Karpas-422 (cell line): Measurements from ENCODE around the gene FAM83G. TPM values are rescaled to one million over a fixed set of nuclear protein-coding genes. Genes with fewer than 3 reads are reported as not detected.
"Not testable (repeated sequence)": the region's sequence is repeated elsewhere in the genome, so short reads cannot be mapped to it uniquely, and the experiment has no call there.

ENCODE experiments used
- DNase-seq: peaks from one replicate; pipeline ENCODE4 v3.0.0-alpha.2; 2015
- H2AFZ ChIP-seq: fragments of 200-600 bp; sonication (generic); 2 replicates; pipeline ENCODE4 v1.6.1; 2014; ENCODE audit warnings: antibody characterized with exemption, low read length, mixed read lengths
- H3K27ac ChIP-seq: fragments of 200-600 bp; sonication (generic); 2 replicates; pipeline ENCODE4 v1.5.1; 2014; ENCODE audit warnings: mild to moderate bottlenecking, low read length, moderate library complexity
- H3K27me3 ChIP-seq: fragments of 200-600 bp; sonication (generic); 2 replicates; pipeline ENCODE4 v1.6.1; 2014; ENCODE audit warnings: low read length, mixed read lengths
- H3K36me3 ChIP-seq: fragments of 200-600 bp; sonication (generic); 2 replicates; pipeline ENCODE4 v1.6.1; 2014; ENCODE audit warnings: low read length, mixed read lengths; ENCODE audit not compliant: insufficient read depth
- H3K4me1 ChIP-seq: fragments of 200-600 bp; sonication (generic); 2 replicates; pipeline ENCODE4 v1.6.1; 2014; ENCODE audit warnings: mild to moderate bottlenecking, low read length, mixed read lengths
- H3K4me2 ChIP-seq: fragments of 200-600 bp; sonication (generic); 2 replicates; pipeline ENCODE4 v1.6.1; 2014; ENCODE audit warnings: low read length, low read depth, mild to moderate bottlenecking; ENCODE audit not compliant: poor library complexity, severe bottlenecking
- H3K4me3 ChIP-seq: fragments of 200-600 bp; sonication (generic); 2 replicates; pipeline ENCODE4 v1.5.1; 2014; ENCODE audit warnings: mild to moderate bottlenecking, antibody characterized with exemption, low read length, mixed read lengths
- H3K79me2 ChIP-seq: fragments of 200-600 bp; sonication (generic); 2 replicates; pipeline ENCODE4 v1.6.1; 2014; ENCODE audit warnings: mild to moderate bottlenecking, low read length, mixed read lengths
- H3K9ac ChIP-seq: fragments of 200-600 bp; sonication (generic); 2 replicates; pipeline ENCODE4 v1.6.0; 2014; ENCODE audit warnings: low read length
- H3K9me2 ChIP-seq: fragments of 200-600 bp; sonication (generic), shearing (Covaris generic); replicated peaks from 2 replicates; pipeline ENCODE4 v1.6.0; 2014; ENCODE audit warnings: mild to moderate bottlenecking, low read length, moderate library complexity; ENCODE audit not compliant: insufficient read depth
- H3K9me3 ChIP-seq: fragments of 300-700, 200-600 bp; sonication (generic); 2 replicates; pipeline ENCODE4 v1.6.1; 2014; ENCODE audit warnings: low read length, mixed read lengths
- H4K20me1 ChIP-seq: fragments of 200-600 bp; sonication (generic); 2 replicates; pipeline ENCODE4 v1.6.1; 2014; ENCODE audit warnings: mild to moderate bottlenecking, antibody characterized with exemption, low read length, low read depth; ENCODE audit not compliant: insufficient read depth
- total RNA-seq: library from RNA; depleted of rRNA; stranded (reverse); fragments of >200 nt; shearing (Covaris generic); gene quantifications from 2 replicates; pipeline ENCODE4 v1.2.3, GENCODE V29; 2014; ENCODE audit warnings: low replicate concordance

FAM83G gene
- total RNA-seq, 1 experiment from 2014 or later: 9.2 TPM

GRCh38 chr17:18932360-18933055, 72.1 kb downstream of the FAM83G start:
- Histone ChIP-seq H3K9ac (no peak overlapping the region), H3K27me3 (no peaks in the 10 kb centered on the region), H3K79me2 (no peaks in the 10 kb centered on the region), H3K4me2 (no peak overlapping the region), H3K27ac (no peak overlapping the region), H3K4me1 (no peaks in the 10 kb centered on the region), H2AFZ (no peak overlapping the region), H3K36me3 (peaks cover 29% of the 10 kb centered on the region), H3K9me2 (no peaks in the 10 kb centered on the region), H4K20me1 (0 out of 2 replicates have a peak, but pooled peaks cover 3% of the 10 kb centered on the region), H3K9me3 (no peaks in the 10 kb centered on the region), H3K4me3 (no peak overlapping the region)
- no peak for DNase-seq

GRCh38 chr17:18928628-18929125, 75.9 kb downstream of the FAM83G start:
- Histone ChIP-seq H3K9me3 (no peaks in the 10 kb centered on the region), H3K9me2 (no peaks in the 10 kb centered on the region), H3K79me2 (peaks cover 8% of the 10 kb centered on the region), H3K9ac (no peak overlapping the region), H2AFZ (no peak overlapping the region), H3K4me2 (no peak overlapping the region), H4K20me1 (0 out of 2 replicates have a peak, but pooled peaks cover 3% of the 10 kb centered on the region), H3K27ac (no peak overlapping the region), H3K4me3 (no peak overlapping the region), H3K36me3 (peaks cover 49% of the 10 kb centered on the region), H3K4me1 (no peaks in the 10 kb centered on the region), H3K27me3 (no peaks in the 10 kb centered on the region)
- DNase-seq: no peak

GRCh38 chr17:18925187-18925586, 79.4 kb downstream of the FAM83G start:
- no peaks in the 10 kb centered on the region for H3K9me3 ChIP-seq
- H3K9ac ChIP-seq: no peak overlapping the region
- H3K4me1 ChIP-seq: peaks cover 30% of the 10 kb centered on the region
- H3K27me3 ChIP-seq: no peaks in the 10 kb centered on the region
- no peak overlapping the region for H3K4me3 ChIP-seq
- H2AFZ ChIP-seq: no peak overlapping the region
- no peaks in the 10 kb centered on the region for H4K20me1 ChIP-seq
- H3K79me2 ChIP-seq: peaks cover 35% of the 10 kb centered on the region
- H3K9me2 ChIP-seq: no peaks in the 10 kb centered on the region
- peaks cover 43% of the 10 kb centered on the region for H3K36me3 ChIP-seq
- no peak overlapping the region for H3K4me2 ChIP-seq
- DNase-seq: no peak
- H3K27ac ChIP-seq: no peak overlapping the region

- not testable (repeated sequence) for H3K27me3 ChIP-seq, H4K20me1 ChIP-seq, H3K9me2 ChIP-seq, H3K9ac ChIP-seq, H3K9me3 ChIP-seq, H2AFZ ChIP-seq, H3K4me3 ChIP-seq
- peak; percentile 64 for DNase-seq
- H3K79me2 ChIP-seq: peaks cover 58% of the 10 kb centered on the region
- peak overlapping the region; percentile 71 for H3K4me2 ChIP-seq
- peak overlapping the region; percentile 95 for H3K27ac ChIP-seq
- H3K36me3 ChIP-seq: peaks cover 37% of the 10 kb centered on the region
- H3K4me1 ChIP-seq: peaks cover 53% of the 10 kb centered on the region
Observed at GRCh38 chr17:18922596-18922995, 82.0 kb downstream of the FAM83G start.

GRCh38 chr17:18921912-18922451, 82.6 kb downstream of the FAM83G start:
- Histone ChIP-seq H3K9me2 (no peaks in the 10 kb centered on the region), H3K36me3 (peaks cover 31% of the 10 kb centered on the region), H3K27ac (peak overlapping the region; percentile 95), H3K27me3 (no peaks in the 10 kb centered on the region), H3K9ac (peak overlapping the region; percentile 62), H3K4me3 (peak overlapping the region; percentile 46), H3K79me2 (peaks cover 59% of the 10 kb centered on the region), H3K4me1 (peaks cover 58% of the 10 kb centered on the region), H4K20me1 (no peaks in the 10 kb centered on the region), H3K9me3 (no peaks in the 10 kb centered on the region), H3K4me2 (peak overlapping the region; percentile 71), H2AFZ (no peak overlapping the region)
- peak; percentile 72 for DNase-seq

- Histone ChIP-seq H3K79me2 (peaks cover 59% of the 10 kb centered on the region), H3K9ac (peak overlapping the region; percentile 62), H4K20me1 (no peaks in the 10 kb centered on the region), H3K9me3 (no peaks in the 10 kb centered on the region), H3K9me2 (no peaks in the 10 kb centered on the region), H3K4me1 (peaks cover 63% of the 10 kb centered on the region), H3K27me3 (no peaks in the 10 kb centered on the region), H3K4me2 (peak overlapping the region; percentile 71), H2AFZ (no peak overlapping the region), H3K4me3 (peak overlapping the region; percentile 46), H3K27ac (peak overlapping the region; percentile 95), H3K36me3 (peaks cover 31% of the 10 kb centered on the region)
- DNase-seq: no peak
Observed at GRCh38 chr17:18921485-18921884, 83.1 kb downstream of the FAM83G start.

- H3K4me2 ChIP-seq: peak overlapping the region; percentile 71
- H3K9me3 ChIP-seq: no peaks in the 10 kb centered on the region
- H3K9ac ChIP-seq: peak overlapping the region; percentile 62
- H2AFZ ChIP-seq: no peak overlapping the region
- no peaks in the 10 kb centered on the region for H3K9me2 ChIP-seq
- H4K20me1 ChIP-seq: no peaks in the 10 kb centered on the region
- H3K36me3 ChIP-seq: peaks cover 34% of the 10 kb centered on the region
- peak; percentile 79 for DNase-seq
- H3K27ac ChIP-seq: peak overlapping the region; percentile 95
- H3K79me2 ChIP-seq: peaks cover 59% of the 10 kb centered on the region
- H3K4me1 ChIP-seq: peaks cover 68% of the 10 kb centered on the region
- H3K27me3 ChIP-seq: no peaks in the 10 kb centered on the region
- H3K4me3 ChIP-seq: peak overlapping the region; percentile 46
Observed at GRCh38 chr17:18920911-18921441, 83.6 kb downstream of the FAM83G start.

GRCh38 chr17:18919963-18920362, 84.6 kb downstream of the FAM83G start:
- H3K4me2 ChIP-seq: peak overlapping the region; percentile 71
- H3K27me3 ChIP-seq: no peaks in the 10 kb centered on the region
- peak; percentile 50 for DNase-seq
- no peaks in the 10 kb centered on the region for H3K9me3 ChIP-seq
- H3K9me2 ChIP-seq: no peaks in the 10 kb centered on the region
- H3K9ac ChIP-seq: peak overlapping the region; percentile 51
- H3K36me3 ChIP-seq: peaks cover 28% of the 10 kb centered on the region
- no peak overlapping the region for H2AFZ ChIP-seq
- no peaks in the 10 kb centered on the region for H4K20me1 ChIP-seq
- H3K27ac ChIP-seq: peak overlapping the region; percentile 95
- H3K4me1 ChIP-seq: peaks cover 78% of the 10 kb centered on the region
- H3K79me2 ChIP-seq: peaks cover 54% of the 10 kb centered on the region
- no peak overlapping the region for H3K4me3 ChIP-seq
